Chondrocyte (in vitro differentiated cells): ENCODE results near the gene INPP5A. TPM values are rescaled to one million over a fixed set of nuclear protein-coding genes. Genes with fewer than 3 reads are reported as not detected.

Source experiments
- DNase-seq: peaks from one replicate; pipeline ENCODE4 v3.0.0; 2021; ENCODE audit warnings: mixed read lengths, low spot score
- H3K27ac Mint-ChIP-seq: one replicate; pipeline ENCODE4 v1.8.0; 2021; ENCODE audit warnings: mild to moderate bottlenecking, moderate library complexity, mixed read lengths; ENCODE audit not compliant: unreplicated experiment
- H3K27me3 Mint-ChIP-seq: 2 replicates; pipeline ENCODE4 v1.8.0; 2021; ENCODE audit warnings: low read depth, mixed read lengths
- H3K36me3 Mint-ChIP-seq: 2 replicates; pipeline ENCODE4 v1.8.0; 2021; ENCODE audit warnings: low read depth, mixed read lengths
- H3K4me1 Mint-ChIP-seq: 2 replicates; pipeline ENCODE4 v1.8.0; 2021; ENCODE audit warnings: low read depth, mild to moderate bottlenecking, mixed read lengths
- H3K4me3 Mint-ChIP-seq: one replicate; pipeline ENCODE4 v1.8.0; 2021; ENCODE audit warnings: mild to moderate bottlenecking, moderate library complexity, mixed read lengths; ENCODE audit not compliant: unreplicated experiment
- H3K9me3 Mint-ChIP-seq: 2 replicates; pipeline ENCODE4 v1.8.0; 2021; ENCODE audit warnings: low read depth, mixed read lengths
- CTCF ChIP-seq: fragments of 200-600 bp; sonication (generic); IDR thresholded peaks from 2 replicates; pipeline ENCODE4 v1.5.0; 2021; ENCODE audit warnings: antibody characterized with exemption, mild to moderate bottlenecking, moderate library complexity
- total RNA-seq: library from RNA; stranded (reverse); gene quantifications from 3 replicates; pipeline ENCODE4 v1.2.1, GENCODE V29; 2021

Gene INPP5A
- total RNA-seq, 1 donor from 2014 or later: 40.6 TPM

- H3K27ac Mint-ChIP-seq: no peak overlapping the region
- peaks cover 13% of the 10 kb centered on the region for H3K4me1 Mint-ChIP-seq
- no peak for TF ChIP-seq CTCF
- H3K36me3 Mint-ChIP-seq: peaks cover 5% of the 10 kb centered on the region
- peak; percentile 73 for DNase-seq
- H3K27me3 Mint-ChIP-seq: no peaks in the 10 kb centered on the region
- peaks cover 23% of the 10 kb centered on the region for H3K9me3 Mint-ChIP-seq
- no peak overlapping the region for H3K4me3 Mint-ChIP-seq
These were observed 160.7 kb downstream of the INPP5A start for GRCh38 chr10:132698211-132698751.

- H3K36me3 Mint-ChIP-seq: peaks cover 6% of the 10 kb centered on the region
- no peak for TF ChIP-seq CTCF
- H3K27ac Mint-ChIP-seq: no peak overlapping the region
- H3K9me3 Mint-ChIP-seq: peaks cover 19% of the 10 kb centered on the region
- H3K4me3 Mint-ChIP-seq: no peak overlapping the region
- H3K4me1 Mint-ChIP-seq: peaks cover 13% of the 10 kb centered on the region
- H3K27me3 Mint-ChIP-seq: no peaks in the 10 kb centered on the region
- peak; percentile 82 for DNase-seq
These were observed 161.3 kb downstream of the INPP5A start for GRCh38 chr10:132698761-132699391.

- no peaks in the 10 kb centered on the region for H3K27me3 Mint-ChIP-seq
- H3K4me1 Mint-ChIP-seq: peaks cover 13% of the 10 kb centered on the region
- peaks cover 13% of the 10 kb centered on the region for H3K9me3 Mint-ChIP-seq
- peaks cover 4% of the 10 kb centered on the region for H3K36me3 Mint-ChIP-seq
- TF ChIP-seq CTCF: no peak
- H3K4me3 Mint-ChIP-seq: no peak overlapping the region
- peak overlapping the region; percentile 83 for H3K27ac Mint-ChIP-seq
- peak; percentile 80 for DNase-seq
These were observed 162.0 kb downstream of the INPP5A start for GRCh38 chr10:132699411-132700155.

GRCh38 chr10:132700156-132701098 lies 162.8 kb downstream of the INPP5A start:
- peak overlapping the region; percentile 83 for H3K27ac Mint-ChIP-seq
- no peak overlapping the region for H3K4me3 Mint-ChIP-seq
- peaks cover 5% of the 10 kb centered on the region for H3K9me3 Mint-ChIP-seq
- no peaks in the 10 kb centered on the region for H3K27me3 Mint-ChIP-seq
- DNase-seq: peak; percentile 79
- peaks cover 8% of the 10 kb centered on the region for H3K36me3 Mint-ChIP-seq
- TF ChIP-seq CTCF: no peak
- H3K4me1 Mint-ChIP-seq: peaks cover 13% of the 10 kb centered on the region
